ENCODE measurements around the gene AKT3. TPM values are rescaled to one million over a fixed set of nuclear protein-coding genes. Genes with fewer than 3 reads are reported as not detected.

Gene AKT3
- polyA plus RNA-seq, 2 of the 4 experiments (the other 2 are of a cell fraction) = 18.4 to 43.5 TPM

DNA sequence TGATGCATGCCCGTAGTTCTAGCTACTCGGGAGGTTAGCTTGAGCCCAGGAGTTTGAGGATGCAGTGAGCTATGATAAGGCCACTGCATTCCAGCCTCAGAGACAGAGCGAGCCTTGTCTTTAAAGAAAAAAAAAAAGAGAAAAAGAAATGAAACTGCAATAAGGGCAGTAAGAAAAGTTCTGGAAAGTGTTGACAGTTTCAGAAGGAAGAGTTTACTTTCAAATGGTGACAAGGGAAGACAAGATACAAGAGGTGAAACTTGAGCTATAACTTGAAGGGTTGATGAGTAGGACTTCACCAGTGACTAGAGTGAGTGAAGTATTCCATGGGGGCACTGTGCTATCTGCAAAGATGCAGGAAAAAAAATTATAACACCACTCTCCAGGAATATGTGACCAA is 125.0 kb downstream of the AKT3 start:
- ATAC-seq = no peak
- Histone ChIP-seq H3K9me3 (no peaks in the 10 kb centered on the region), H3K4me2 (no peak overlapping the region), H3K4me1 (0 out of 3 replicates have a peak, but pooled peaks cover 2% of the 10 kb centered on the region), H3K4me3 (no peak overlapping the region), H3K27ac (no peak overlapping the region)
- 93% methylated on average over 3 of the region's 3 CpGs for WGBS (ENCODE audit: missing lambda C conversion rate)
- ChIA-PET CTCF (interaction anchor here (1.0 kb wide), 1 partner anchor 11 kb away, joined by 3 read pairs; no protein-coding TSS in a partner anchor), POLR2A (no interaction called here)
- TF ChIP-seq, protein P1, sequence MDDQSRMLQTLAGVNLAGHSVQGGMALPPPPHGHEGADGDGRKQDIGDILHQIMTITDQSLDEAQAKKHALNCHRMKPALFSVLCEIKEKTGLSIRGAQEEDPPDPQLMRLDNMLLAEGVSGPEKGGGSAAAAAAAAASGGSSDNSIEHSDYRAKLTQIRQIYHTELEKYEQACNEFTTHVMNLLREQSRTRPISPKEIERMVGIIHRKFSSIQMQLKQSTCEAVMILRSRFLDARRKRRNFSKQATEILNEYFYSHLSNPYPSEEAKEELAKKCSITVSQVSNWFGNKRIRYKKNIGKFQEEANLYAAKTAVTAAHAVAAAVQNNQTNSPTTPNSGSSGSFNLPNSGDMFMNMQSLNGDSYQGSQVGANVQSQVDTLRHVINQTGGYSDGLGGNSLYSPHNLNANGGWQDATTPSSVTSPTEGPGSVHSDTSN (IDR thresholded peaks at IDR 0.05) = no peak
- TF ChIP-seq FOXS1 (CRISPR knock-in tag; IDR thresholded peaks at IDR 0.05) (no peak), HOXB5 (CRISPR knock-in tag; IDR thresholded peaks at IDR 0.05) (no peak), RCOR1 (IDR thresholded peaks at IDR 0.05; ENCODE audit: low read depth, low read length) (no peak)
- TF ChIP-seq, protein P2, sequence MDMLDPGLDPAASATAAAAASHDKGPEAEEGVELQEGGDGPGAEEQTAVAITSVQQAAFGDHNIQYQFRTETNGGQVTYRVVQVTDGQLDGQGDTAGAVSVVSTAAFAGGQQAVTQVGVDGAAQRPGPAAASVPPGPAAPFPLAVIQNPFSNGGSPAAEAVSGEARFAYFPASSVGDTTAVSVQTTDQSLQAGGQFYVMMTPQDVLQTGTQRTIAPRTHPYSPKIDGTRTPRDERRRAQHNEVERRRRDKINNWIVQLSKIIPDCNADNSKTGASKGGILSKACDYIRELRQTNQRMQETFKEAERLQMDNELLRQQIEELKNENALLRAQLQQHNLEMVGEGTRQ (IDR thresholded peaks at IDR 0.05) = no peak
- DNase-seq (ENCODE audit: low read depth in 1 of 2, low spot score in 1 of 2) = no peak
- FAIRE-seq = no peak

DNA sequence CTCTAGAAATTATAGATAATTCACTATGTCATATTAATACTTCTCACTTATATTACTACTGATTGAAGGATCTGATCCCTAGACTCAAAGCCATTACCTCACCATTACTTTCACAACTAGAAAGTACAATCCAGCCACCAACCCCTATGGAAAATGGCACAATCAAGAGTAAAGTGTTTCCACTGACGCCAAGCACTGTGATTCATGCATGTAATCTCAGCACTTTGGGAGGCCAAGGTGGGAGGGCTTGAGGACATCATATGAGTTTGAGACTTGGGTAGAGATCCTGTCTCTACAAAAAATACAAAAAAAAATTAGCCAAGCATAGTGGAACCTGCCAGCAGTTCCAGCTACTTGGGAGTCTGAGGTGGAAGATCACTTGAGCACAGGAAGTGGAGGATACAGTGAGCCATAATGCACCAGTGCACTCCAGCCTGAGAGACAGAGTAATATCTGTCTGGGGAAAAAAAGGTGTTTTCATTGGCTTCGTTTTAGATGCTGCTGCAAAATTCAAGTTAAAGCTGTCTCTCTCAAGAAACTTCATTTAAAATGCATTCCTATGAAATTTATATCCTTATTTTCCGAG is 126.5 kb downstream of the AKT3 start:
- H3K4me2 ChIP-seq = no peak overlapping the region
- ChIA-PET CTCF (interaction anchor here (0.6 kb wide), 1 partner anchor 458 kb away, joined by 8 read pairs; no protein-coding TSS in a partner anchor), POLR2A (no interaction called here)
- TF ChIP-seq RFX5 (IDR thresholded peaks at IDR 0.05) (no peak), KDM1A (IDR thresholded peaks at IDR 0.05; ENCODE audit: low read depth) (no peak), SREBF2 (IDR thresholded peaks at IDR 0.05) (no peak)
- TF ChIP-seq, protein P3, sequence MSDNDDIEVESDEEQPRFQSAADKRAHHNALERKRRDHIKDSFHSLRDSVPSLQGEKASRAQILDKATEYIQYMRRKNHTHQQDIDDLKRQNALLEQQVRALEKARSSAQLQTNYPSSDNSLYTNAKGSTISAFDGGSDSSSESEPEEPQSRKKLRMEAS (IDR thresholded peaks at IDR 0.05) = no peak
- no peak for DNase-seq (ENCODE audit: low read depth in 1 of 2, low spot score in 1 of 2)
- no peak for FAIRE-seq
- H3K4me1 ChIP-seq = peaks cover 15% of the 10 kb centered on the region
- H3K9me3 ChIP-seq = no peaks in the 10 kb centered on the region
- WGBS (ENCODE audit: missing lambda C conversion rate) = 81% methylated on average over 3 of the region's 3 CpGs
- no peak overlapping the region for H3K27ac ChIP-seq
- no peak overlapping the region for H3K4me3 ChIP-seq
- ATAC-seq = no peak

DNA sequence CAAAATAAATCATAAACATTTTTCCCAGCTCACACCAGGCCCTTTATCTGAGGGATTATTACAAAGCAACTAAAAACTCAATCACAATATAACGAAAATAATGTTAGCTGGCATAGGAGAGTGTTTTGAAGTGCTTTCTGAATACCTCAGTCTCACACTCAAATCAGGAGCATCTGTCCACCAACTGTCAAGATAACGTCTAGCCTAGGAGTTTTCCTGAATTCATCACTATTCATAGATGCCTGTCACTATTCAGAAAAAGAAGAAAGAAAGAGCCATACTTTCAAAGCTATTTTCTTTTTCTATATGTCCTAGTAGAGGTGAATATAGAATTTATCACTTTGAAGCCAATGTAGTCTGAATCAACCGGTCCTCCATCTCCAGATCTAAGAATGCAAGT is 127.0 kb downstream of the AKT3 start:
- no peak for ATAC-seq
- no peak for FAIRE-seq
- no peak for TF ChIP-seq RNF2 (IDR thresholded peaks at IDR 0.05; ENCODE audit: borderline replicate concordance, low read depth)
- no peak for TF ChIP-seq RAD21 (conservative IDR thresholded peaks at IDR 0.05 in 1 of 2, IDR thresholded peaks at IDR 0.05 in 1 of 2)
- TF ChIP-seq, protein P4, sequence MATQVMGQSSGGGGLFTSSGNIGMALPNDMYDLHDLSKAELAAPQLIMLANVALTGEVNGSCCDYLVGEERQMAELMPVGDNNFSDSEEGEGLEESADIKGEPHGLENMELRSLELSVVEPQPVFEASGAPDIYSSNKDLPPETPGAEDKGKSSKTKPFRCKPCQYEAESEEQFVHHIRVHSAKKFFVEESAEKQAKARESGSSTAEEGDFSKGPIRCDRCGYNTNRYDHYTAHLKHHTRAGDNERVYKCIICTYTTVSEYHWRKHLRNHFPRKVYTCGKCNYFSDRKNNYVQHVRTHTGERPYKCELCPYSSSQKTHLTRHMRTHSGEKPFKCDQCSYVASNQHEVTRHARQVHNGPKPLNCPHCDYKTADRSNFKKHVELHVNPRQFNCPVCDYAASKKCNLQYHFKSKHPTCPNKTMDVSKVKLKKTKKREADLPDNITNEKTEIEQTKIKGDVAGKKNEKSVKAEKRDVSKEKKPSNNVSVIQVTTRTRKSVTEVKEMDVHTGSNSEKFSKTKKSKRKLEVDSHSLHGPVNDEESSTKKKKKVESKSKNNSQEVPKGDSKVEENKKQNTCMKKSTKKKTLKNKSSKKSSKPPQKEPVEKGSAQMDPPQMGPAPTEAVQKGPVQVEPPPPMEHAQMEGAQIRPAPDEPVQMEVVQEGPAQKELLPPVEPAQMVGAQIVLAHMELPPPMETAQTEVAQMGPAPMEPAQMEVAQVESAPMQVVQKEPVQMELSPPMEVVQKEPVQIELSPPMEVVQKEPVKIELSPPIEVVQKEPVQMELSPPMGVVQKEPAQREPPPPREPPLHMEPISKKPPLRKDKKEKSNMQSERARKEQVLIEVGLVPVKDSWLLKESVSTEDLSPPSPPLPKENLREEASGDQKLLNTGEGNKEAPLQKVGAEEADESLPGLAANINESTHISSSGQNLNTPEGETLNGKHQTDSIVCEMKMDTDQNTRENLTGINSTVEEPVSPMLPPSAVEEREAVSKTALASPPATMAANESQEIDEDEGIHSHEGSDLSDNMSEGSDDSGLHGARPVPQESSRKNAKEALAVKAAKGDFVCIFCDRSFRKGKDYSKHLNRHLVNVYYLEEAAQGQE (IDR thresholded peaks at IDR 0.05) = no peak
- TF ChIP-seq ESRRA (IDR thresholded peaks at IDR 0.05; ENCODE audit: borderline replicate concordance, low read length) = no peak
- no peak for TF ChIP-seq TFCP2L1 (CRISPR knock-in tag; IDR thresholded peaks at IDR 0.05)
- TF ChIP-seq, protein P5, sequence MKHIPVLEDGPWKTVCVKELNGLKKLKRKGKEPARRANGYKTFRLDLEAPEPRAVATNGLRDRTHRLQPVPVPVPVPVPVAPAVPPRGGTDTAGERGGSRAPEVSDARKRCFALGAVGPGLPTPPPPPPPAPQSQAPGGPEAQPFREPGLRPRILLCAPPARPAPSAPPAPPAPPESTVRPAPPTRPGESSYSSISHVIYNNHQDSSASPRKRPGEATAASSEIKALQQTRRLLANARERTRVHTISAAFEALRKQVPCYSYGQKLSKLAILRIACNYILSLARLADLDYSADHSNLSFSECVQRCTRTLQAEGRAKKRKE (CRISPR knock-in tag; IDR thresholded peaks at IDR 0.05; ENCODE audit: low read depth) = no peak
- TF ChIP-seq POLR2AphosphoS2 (conservative IDR thresholded peaks at IDR 0.05; ENCODE audit: low read length) = no peak
- no peak for TF ChIP-seq RCOR1 (IDR thresholded peaks at IDR 0.05; ENCODE audit: low read depth, low read length)
- TF ChIP-seq CHD2 (IDR thresholded peaks at IDR 0.05; ENCODE audit: low read length, partially characterized antibody) = no peak
- TF ChIP-seq, protein P2 (IDR thresholded peaks at IDR 0.05) = no peak
- TF ChIP-seq, protein P6, sequence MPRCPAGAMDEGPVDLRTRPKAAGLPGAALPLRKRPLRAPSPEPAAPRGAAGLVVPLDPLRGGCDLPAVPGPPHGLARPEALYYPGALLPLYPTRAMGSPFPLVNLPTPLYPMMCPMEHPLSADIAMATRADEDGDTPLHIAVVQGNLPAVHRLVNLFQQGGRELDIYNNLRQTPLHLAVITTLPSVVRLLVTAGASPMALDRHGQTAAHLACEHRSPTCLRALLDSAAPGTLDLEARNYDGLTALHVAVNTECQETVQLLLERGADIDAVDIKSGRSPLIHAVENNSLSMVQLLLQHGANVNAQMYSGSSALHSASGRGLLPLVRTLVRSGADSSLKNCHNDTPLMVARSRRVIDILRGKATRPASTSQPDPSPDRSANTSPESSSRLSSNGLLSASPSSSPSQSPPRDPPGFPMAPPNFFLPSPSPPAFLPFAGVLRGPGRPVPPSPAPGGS (IDR thresholded peaks at IDR 0.05) = no peak
- POLR2A ChIA-PET = no interaction called here
- Histone ChIP-seq H3K4me2 (no peak overlapping the region), H3K27ac (no peak overlapping the region), H3K4me1 (peaks cover 15% of the 10 kb centered on the region), H3K4me3 (no peak overlapping the region), H3K9me3 (no peaks in the 10 kb centered on the region)
- 85% methylated on average over 3 of the region's 3 CpGs for WGBS (ENCODE audit: missing lambda C conversion rate)
- CTCF ChIA-PET = interaction anchor here (0.6 kb wide), 1 partner anchor 457 kb away, joined by 8 read pairs; no protein-coding TSS in a partner anchor
- DNase-seq (ENCODE audit: low read depth in 1 of 2, low spot score in 1 of 2) = no peak

Measured in A549 (cell line).